GM18505 (cell line): ENCODE results near the gene TXNL4B.
"Not testable (repeated sequence)": the region's sequence is repeated elsewhere in the genome, so short reads cannot be mapped to it uniquely, and the experiment has no call there.

Experiments used
- ATAC-seq: cut with Tn5 transposase; IDR thresholded peaks from one replicate; pipeline ENCODE4 v1.9.1; 2021; ENCODE audit not compliant: unreplicated experiment
- POLR2A ChIP-seq: IDR thresholded peaks from 4 replicates; pipeline ENCODE4 v1.6.1; 2011; ENCODE audit warnings: borderline replicate concordance; ENCODE audit not compliant: insufficient read depth, insufficient read length; ENCODE audit errors: extremely low read depth

The TXNL4B gene

DNA sequence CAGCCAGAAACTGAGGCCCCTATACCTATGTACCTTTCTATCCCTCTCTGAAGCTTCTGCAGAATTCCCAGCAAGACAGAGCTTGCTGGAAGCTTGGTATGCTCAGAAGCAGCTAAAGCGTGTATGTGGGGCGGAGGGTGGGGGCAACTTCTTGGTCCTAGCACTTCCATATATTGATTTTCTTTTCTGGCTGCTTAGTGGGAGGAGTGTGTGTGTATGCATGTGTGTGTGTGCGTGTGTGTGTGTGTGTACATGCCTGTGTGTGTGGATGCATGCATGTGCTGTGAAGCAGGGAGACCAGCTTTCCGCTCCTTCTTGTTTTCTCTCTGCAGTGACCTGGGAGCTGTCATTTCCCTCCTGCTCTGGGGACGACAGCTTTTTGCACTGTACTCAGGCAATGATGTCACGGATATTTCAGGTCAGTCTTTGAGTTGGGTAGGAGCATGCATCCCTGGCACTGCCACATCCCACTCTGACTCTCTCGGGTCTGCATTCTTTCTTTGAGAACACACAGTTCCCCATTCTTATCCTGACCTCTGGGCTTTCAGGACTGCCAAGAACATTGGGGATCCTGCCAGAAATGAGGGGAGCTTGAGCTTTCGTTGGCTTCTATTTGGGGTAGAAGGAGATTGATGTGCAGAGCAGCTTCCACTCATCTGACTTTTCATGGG, 19.7 kb downstream of the TXNL4B start:
- no peak for TF ChIP-seq POLR2A
- no peak for ATAC-seq

DNA sequence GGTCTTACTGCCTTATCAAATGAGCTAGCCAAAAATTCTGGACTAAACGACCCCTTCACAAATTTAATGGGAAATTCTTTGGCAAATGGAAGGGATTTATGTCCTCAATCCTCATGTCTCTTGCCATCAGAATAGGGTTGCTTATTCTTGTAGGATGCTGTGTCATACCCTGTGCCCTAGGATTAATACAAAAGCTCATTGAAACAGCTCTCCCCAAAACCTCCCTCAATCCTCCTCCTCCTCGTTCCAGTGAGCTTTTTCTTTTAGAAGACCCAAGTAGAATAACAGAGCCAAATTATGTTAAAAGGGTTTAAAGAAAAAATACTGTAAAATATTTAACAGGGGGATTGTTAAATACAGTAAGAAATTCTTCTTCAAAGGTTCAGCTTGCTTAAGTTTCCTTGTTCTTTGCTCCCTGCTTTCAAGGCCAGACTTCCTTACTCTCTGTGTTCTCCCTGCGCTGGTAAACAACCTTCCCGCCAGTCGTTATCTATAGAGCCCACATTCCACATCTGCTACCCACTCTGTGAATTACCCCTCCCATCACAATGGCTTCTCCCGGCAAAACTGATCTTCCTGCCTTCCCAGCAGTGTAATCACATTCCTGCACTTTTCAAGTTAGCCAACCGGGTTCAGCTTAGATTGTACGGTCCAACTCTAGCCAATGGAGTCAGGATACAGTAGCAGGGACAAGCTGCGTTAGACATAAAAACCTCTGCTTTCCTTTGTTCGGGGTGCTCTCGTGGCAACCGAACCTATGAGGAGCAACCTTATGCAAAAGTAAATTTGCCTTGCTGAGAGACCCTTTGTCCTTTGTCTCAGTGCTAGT, 20.7 kb downstream of the TXNL4B start:
- ATAC-seq, result no peak
- no peak for TF ChIP-seq POLR2A

DNA sequence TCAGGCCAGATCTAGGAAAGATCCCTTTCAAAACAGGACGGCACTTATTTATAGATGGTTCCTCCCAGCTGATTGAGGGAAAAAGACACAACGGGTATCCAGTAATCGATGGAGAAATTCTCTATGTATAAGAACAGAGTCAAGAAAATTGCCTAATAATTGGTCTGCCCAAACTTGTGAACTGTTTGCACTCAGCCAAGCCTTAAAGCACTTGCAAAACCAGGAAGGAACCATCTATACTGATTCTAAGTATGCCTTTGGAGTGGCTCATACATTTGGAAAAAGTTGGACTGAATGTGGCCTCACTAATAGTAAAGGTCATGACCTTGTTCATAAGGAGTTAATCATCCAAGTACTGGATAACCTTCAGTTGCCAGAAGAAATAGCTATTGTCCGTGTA, 24.5 kb downstream of the TXNL4B start:
- no peak for ATAC-seq
- TF ChIP-seq POLR2A, result no peak

DNA sequence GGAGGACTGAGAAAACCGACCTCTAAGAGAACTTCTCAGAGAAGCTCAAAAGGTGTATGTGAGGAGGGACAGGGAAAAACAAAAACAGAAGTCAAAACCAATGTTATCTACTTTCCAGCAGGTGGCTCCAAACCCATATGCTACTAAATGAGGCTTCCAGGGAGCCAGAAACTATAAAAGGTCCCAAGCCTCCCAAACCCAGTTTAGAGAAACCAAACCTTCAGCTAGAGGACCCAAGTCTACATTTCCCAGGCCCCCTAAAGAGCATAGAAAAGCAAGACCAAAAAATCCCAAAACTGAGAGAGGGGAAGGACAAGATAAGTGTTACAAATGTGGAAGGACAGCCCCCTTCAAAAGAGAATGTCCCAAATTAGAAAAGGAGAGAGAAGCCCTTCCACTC, 26.7 kb downstream of the TXNL4B start:
- no peak for TF ChIP-seq POLR2A
- ATAC-seq, result no peak

DNA sequence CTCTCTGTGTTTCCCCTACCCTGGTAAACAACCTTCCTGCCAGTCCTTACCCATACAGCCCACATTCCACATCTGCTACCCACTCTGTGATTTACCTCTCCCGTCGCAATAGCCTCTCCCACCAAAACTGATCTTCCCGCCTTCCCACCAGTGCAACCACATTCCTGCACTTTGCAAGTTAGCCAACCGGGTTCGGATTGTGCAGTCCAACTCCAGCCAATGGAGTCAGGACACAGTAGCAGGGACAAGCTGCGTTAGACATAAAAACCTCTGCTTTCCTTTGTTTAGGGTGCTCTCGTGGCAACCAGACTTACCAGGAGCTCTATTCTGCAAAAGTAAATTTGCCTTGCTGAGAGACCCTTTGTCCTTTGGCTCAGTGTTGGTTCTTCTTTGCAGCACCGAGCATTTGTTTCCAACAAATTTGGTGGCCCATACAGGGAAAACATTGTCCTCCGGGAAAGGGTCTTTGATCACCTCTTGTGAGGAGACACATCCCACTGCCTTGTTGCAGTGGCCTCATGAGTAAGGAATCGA, 29.0 kb downstream of the TXNL4B start:
- no peak for ATAC-seq
- TF ChIP-seq POLR2A, result no peak

DNA sequence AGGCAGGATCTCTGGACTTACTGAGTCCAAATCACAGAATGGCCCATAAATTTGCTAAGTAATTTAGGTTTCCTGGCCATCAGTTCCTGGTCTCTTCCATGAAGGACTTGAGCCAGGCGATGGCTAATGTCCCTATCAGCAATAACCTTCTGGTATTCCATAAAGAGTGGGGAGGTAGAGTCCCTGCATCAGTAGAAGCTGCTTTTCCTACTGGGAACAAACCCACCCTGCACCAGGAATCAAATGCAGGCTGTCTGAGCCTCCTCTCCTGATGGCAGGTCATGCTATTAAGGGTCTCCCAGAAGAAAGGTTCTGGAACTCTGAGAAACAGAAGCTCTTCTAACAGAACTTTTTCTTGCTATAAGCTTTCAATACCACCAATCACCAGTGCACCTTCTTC, 31.9 kb downstream of the TXNL4B start:
- TF ChIP-seq POLR2A, result no peak

DNA sequence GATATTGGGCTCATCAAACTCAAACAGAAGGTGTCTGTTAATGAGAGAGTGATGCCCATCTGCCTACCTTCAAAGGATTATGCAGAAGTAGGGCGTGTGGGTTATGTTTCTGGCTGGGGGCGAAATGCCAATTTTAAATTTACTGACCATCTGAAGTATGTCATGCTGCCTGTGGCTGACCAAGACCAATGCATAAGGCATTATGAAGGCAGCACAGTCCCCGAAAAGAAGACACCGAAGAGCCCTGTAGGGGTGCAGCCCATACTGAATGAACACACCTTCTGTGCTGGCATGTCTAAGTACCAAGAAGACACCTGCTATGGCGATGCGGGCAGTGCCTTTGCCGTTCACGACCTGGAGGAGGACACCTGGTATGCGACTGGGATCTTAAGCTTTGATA, 33.0 kb downstream of the TXNL4B start:
- no peak for TF ChIP-seq POLR2A
- no peak for ATAC-seq

More for the DNA sequence above, 31.9 kb downstream of the TXNL4B start:
- ATAC-seq, result no peak

DNA sequence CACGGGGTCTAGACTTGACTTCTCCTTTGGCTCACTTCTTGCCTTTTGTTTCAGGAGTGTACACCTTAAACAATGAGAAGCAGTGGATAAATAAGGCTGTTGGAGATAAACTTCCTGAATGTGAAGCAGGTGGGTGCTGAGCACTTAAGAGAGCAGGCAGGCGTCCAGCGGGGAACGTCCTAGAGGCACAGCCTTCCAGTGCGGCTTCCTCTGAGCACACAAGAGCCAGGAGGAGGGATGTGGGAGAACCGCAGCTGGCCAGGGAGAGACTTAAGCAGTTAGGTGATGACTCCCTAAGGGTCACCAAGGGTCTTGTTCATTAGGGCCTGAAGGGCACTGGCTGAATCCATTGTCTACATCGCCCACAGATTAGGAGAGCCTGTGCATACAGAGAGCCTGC, 34.4 kb downstream of the TXNL4B start:
- not testable (repeated sequence) for ATAC-seq

DNA sequence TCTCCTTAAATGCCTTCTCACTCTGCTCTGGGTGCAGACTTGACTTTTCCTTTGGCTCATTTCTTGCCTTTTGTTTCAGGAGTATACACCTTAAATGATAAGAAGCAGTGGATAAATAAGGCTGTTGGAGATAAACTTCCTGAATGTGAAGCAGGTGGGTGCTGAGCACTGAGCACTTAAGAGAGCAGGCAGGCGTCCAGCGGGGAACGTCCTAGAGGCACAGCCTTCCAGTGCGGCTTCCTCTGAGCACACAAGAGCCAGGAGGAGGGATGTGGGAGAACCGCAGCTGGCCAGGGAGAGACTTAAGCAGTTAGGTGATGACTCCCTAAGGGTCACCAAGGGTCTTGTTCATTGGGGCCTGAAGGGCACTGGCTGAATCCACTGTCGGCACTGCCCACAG, 36.1 kb downstream of the TXNL4B start:
- not testable (repeated sequence) for ATAC-seq

DNA sequence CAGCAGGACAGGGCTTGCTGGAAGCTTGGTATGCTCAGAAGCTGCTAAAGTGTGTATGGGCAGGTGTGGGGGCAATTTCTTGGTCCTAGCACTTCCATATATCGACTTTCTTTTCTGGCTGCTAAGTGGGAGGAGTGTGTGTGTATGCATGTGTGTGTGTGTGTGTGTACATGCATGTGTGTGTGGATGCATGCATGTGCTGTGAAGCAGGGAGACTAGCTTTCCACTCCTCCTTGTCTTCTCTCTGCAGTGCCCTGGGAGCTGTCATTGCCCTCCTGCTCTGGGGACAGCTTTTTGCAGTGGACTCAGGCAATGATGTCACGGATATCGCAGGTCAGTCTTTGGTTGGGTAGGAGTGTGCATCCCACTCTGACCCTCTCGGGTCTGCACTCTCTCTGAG, 37.5 kb downstream of the TXNL4B start:
- ATAC-seq, result no peak
- no peak for TF ChIP-seq POLR2A

DNA sequence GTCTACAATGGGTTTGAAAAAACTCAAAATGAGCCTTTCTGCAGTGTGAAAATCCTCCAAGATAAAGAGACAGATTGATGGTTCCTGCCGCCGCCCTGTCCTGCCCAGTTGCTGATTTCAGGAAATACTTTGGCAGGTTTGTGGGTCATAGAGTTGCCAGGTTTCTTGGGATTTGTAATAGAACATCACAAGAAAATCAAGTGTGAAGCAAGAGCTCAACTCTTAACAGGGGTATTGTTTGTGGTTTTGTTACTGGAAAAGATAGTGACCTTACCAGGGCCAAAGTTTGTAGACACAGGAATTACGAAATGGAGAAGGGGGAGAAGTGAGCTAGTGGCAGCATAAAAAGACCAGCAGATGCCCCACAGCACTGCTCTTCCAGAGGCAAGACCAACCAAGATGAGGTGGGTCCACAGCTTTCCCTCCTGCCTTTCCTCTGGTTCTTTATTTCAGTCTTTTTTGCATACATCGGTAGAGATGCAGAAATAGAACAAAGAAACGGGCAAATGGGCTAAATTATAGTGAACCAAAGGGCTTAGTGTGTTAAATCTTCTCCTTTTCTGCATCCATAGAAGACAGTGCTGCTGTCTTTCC, 39.1 kb downstream of the TXNL4B start, which contains the start of gene HP:
Gene HP (plus strand): TSS at position 252 of the 594 bp plus-strand sequence. CDS start 148 bp downstream, at position 400.
- ATAC-seq, result not testable (repeated sequence)

DNA sequence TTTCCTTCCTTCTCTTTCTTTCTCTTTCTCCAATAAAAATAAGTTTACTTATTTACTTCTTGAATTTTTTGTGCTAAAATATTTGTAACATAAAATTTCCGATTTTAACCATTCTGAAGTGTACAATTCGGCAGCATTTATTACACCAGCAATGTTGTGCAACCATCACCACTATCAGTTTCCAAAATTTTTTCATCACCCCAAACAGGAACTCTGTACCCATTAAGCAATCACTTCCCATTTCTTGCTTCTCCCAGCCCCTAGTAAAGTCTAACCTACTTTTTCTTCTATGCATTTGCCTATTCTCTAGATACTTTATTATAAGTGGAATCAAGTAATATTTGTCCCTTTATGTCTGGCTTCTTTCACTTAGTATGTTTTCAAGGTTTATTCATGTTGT, 41.6 kb downstream of the TXNL4B start:
- TF ChIP-seq POLR2A, result no peak
- ATAC-seq, result no peak

DNA sequence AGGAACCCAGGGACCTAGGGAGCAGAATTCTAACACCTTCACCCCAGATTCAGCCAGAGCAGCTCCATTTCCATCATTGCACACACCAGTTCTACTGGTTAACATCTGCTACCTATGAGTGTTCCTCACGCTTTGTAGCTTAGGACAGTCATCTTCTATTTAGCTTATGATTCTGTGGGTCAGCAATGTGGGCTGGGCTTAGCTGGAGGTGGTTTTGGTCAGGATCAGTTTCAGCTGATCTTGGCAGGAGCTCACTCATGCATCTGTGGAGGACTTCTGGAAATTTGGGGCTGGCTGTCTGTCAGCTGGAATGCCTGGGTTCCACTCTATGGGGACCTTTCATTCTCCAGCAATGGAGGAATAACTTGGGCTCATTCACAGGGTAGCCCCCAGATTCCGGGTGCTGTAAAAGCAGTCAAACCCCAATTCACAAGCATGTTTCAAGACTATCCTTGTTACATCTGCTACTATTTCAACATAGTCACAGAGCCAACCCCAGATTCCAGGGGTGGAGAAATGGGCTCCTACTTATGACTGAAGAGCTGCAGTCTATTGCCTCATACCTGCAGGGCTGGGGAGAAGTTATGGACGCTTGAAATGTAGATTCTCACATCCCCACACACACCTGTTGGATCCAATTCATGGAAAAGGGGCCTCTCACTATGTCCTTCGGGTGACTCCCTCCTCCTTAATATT, 42.5 kb downstream of the TXNL4B start:
- ATAC-seq, result no peak
- TF ChIP-seq POLR2A, result no peak
